Uterus (tissue), 4 donors: ENCODE data around the gene KIAA1755. TPM values are rescaled to one million over a fixed set of nuclear protein-coding genes. Genes with fewer than 3 reads are reported as not detected.

Experiments
- DNase-seq, 2 donors: peaks; one replicate each; pipeline ENCODE4 v3.0.0-alpha.2; 2019 to 2020
- H3K27ac ChIP-seq, 2 donors: fragments of 200-600 bp; sonication (generic); 1 replicate in 1 of 2; 2 replicates in 1 of 2; pipeline ENCODE4 v1.5.1; 2016 to 2018
- H3K27me3 ChIP-seq, 2 donors: fragments of 200-600 bp; sonication (generic); one replicate each; pipeline ENCODE4 v1.5.1; 2018 to 2019; ENCODE audit warnings: control low read depth in 1 of 2
- H3K36me3 ChIP-seq, 2 donors: fragments of 200-600 bp; sonication (generic); one replicate each; pipeline ENCODE4 v1.5.1; 2019; ENCODE audit warnings: control low read depth in 1 of 2
- H3K4me1 ChIP-seq, 2 donors: fragments of 200-600 bp; sonication (generic); one replicate each; pipeline ENCODE4 v1.5.1; 2018 to 2019; ENCODE audit warnings: control low read depth in 1 of 2
- H3K4me3 ChIP-seq, 2 donors: fragments of 200-600 bp; sonication (generic); 1 replicate in 1 of 2; 2 replicates in 1 of 2; pipeline ENCODE4 v1.5.1; 2018 to 2019; ENCODE audit warnings: mild to moderate bottlenecking in 1 of 2
- H3K9me3 ChIP-seq, 2 donors: fragments of 200-600 bp; sonication (generic); one replicate each; pipeline ENCODE4 v1.5.1; 2019; ENCODE audit warnings: control low read depth in 1 of 2
- CTCF ChIP-seq, 4 experiments: fragments of 200-600 bp in 2 of 4; fragments of 450-650 bp in 2 of 4; sonication (generic) in 2 of 4; IDR thresholded peaks; one replicate each; pipeline ENCODE4 v1.5.1; 2016 to 2019; ENCODE audit warnings: antibody characterized with exemption in 4 of 4, mild to moderate bottlenecking in 2 of 4, moderate library complexity in 1 of 4
- POLR2A ChIP-seq, 2 donors: fragments of 450-650 bp; IDR thresholded peaks; one replicate each; pipeline ENCODE4 v1.6.1; 2016; ENCODE audit warnings: antibody characterized with exemption in 2 of 2, mild to moderate bottlenecking in 1 of 2, moderate library complexity in 1 of 2
- intact Hi-C: fragments of 100-400 bp; cut with DNase I; formaldehyde crosslinking; loops from one replicate; pipeline ENCODE4 v1.15.1; 2023; ENCODE audit warnings: low total_unique reads
- total RNA-seq, 4 donors: library from RNA; depleted of rRNA in 3 of 4; stranded (reverse); fragments of >200 nt in 3 of 4; gene quantifications; one replicate each; pipeline versions ENCODE4 v1.1.0 to v1.2.4, GENCODE V29; 2014 to 2023
- donor health status: DM: yes; HTN: yes; CAD: no.

The KIAA1755 gene
- total RNA-seq, 4 donors from 2014 or later, result 5.3 to 47.6 (median 15.7) TPM

- Histone ChIP-seq H3K9me3 (peaks cover 0 to 4% of the 10 kb centered on the region in 2 donors), H3K27ac (peak overlapping the region in 1 of 2 donors; percentile 14), H3K36me3 (no peaks in the 10 kb centered on the region), H3K4me3 (no peak overlapping the region), H3K27me3 (no peaks in the 10 kb centered on the region), H3K4me1 (no peaks in the 10 kb centered on the region)
- no peak for DNase-seq
- intact Hi-C loops, result loop anchor here (10.0 kb wide), 1 partner anchor 86 kb away; no protein-coding TSS in a partner anchor
- TF ChIP-seq CTCF (IDR thresholded peaks at IDR 0.05) (no peak), POLR2A (IDR thresholded peaks at IDR 0.05) (no peak)
Observed at GRCh38 chr20:38238829-38239228, 21.7 kb downstream of the KIAA1755 start.

GRCh38 chr20:38237381-38237780 is 23.2 kb downstream of the KIAA1755 start:
- H3K9me3 ChIP-seq, result peaks cover 0 to 4% of the 10 kb centered on the region in 2 donors
- no peaks in the 10 kb centered on the region for H3K27me3 ChIP-seq
- H3K36me3 ChIP-seq, result no peaks in the 10 kb centered on the region
- H3K4me3 ChIP-seq, result no peak overlapping the region
- H3K4me1 ChIP-seq, result no peaks in the 10 kb centered on the region
- intact Hi-C loops, result loop anchor here (10.0 kb wide), 1 partner anchor 87 kb away; no protein-coding TSS in a partner anchor
- no peak for TF ChIP-seq POLR2A (IDR thresholded peaks at IDR 0.05)
- TF ChIP-seq CTCF (IDR thresholded peaks at IDR 0.05), result no peak
- no peak overlapping the region for H3K27ac ChIP-seq
- no peak for DNase-seq

- intact Hi-C loops, result loop anchor here (10.0 kb wide), 1 partner anchor 93 kb away; no protein-coding TSS in a partner anchor
- peak; percentile 64 to 71 for DNase-seq
- H3K36me3 ChIP-seq, result no peaks in the 10 kb centered on the region
- H3K27ac ChIP-seq, result peak overlapping the region in 1 of 2 donors; percentile 19
- no peak overlapping the region for H3K4me3 ChIP-seq
- no peaks in the 10 kb centered on the region for H3K4me1 ChIP-seq
- no peaks in the 10 kb centered on the region for H3K9me3 ChIP-seq
- no peaks in the 10 kb centered on the region for H3K27me3 ChIP-seq
- TF ChIP-seq POLR2A (IDR thresholded peaks at IDR 0.05) (no peak), CTCF (IDR thresholded peaks at IDR 0.05) (no peak)
Observed at GRCh38 chr20:38231531-38232121, 28.9 kb downstream of the KIAA1755 start.

- H3K4me3 ChIP-seq, result no peak overlapping the region
- H3K4me1 ChIP-seq, result no peaks in the 10 kb centered on the region
- H3K27ac ChIP-seq, result peak overlapping the region in 1 of 2 donors; percentile 19
- H3K36me3 ChIP-seq, result no peaks in the 10 kb centered on the region
- no peak for TF ChIP-seq CTCF (IDR thresholded peaks at IDR 0.05)
- TF ChIP-seq POLR2A (IDR thresholded peaks at IDR 0.05), result no peak
- intact Hi-C loops, result loop anchor here (10.0 kb wide), 1 partner anchor 94 kb away; no protein-coding TSS in a partner anchor
- H3K27me3 ChIP-seq, result no peaks in the 10 kb centered on the region
- no peaks in the 10 kb centered on the region for H3K9me3 ChIP-seq
- no peak for DNase-seq
Observed at GRCh38 chr20:38230957-38231526, 29.5 kb downstream of the KIAA1755 start.

GRCh38 chr20:38230253-38230551 is 30.3 kb downstream of the KIAA1755 start:
- Histone ChIP-seq H3K4me1 (no peaks in the 10 kb centered on the region), H3K27me3 (no peaks in the 10 kb centered on the region), H3K36me3 (no peaks in the 10 kb centered on the region), H3K9me3 (no peaks in the 10 kb centered on the region), H3K27ac (no peak overlapping the region), H3K4me3 (no peak overlapping the region)
- DNase-seq, result no peak
- TF ChIP-seq CTCF (IDR thresholded peaks at IDR 0.05) (no peak), POLR2A (IDR thresholded peaks at IDR 0.05) (no peak)
- intact Hi-C loops, result loop anchor here (10.0 kb wide), 1 partner anchor 95 kb away; no protein-coding TSS in a partner anchor
